Neural progenitor cell (in vitro differentiated cells): ENCODE results near the gene OR6V1.
"Not testable (repeated sequence)": the region's sequence is repeated elsewhere in the genome, so short reads cannot be mapped to it uniquely, and the experiment has no call there.

Source experiments
- EZH2 ChIP-seq: fragments of 200-600 bp; sonication (generic); IDR thresholded peaks from 2 replicates; pipeline ENCODE4 v1.6.1; 2017; ENCODE audit warnings: antibody characterized with exemption, mild to moderate bottlenecking, moderate library complexity
- TF ChIP-seq, protein P1 (sequence below): fragments of 200-600 bp; sonication (generic); IDR thresholded peaks from 2 replicates; pipeline ENCODE4 v1.5.1; 2017; ENCODE audit warnings: antibody characterized with exemption, mild to moderate bottlenecking

- TF ChIP-seq, protein P1, sequence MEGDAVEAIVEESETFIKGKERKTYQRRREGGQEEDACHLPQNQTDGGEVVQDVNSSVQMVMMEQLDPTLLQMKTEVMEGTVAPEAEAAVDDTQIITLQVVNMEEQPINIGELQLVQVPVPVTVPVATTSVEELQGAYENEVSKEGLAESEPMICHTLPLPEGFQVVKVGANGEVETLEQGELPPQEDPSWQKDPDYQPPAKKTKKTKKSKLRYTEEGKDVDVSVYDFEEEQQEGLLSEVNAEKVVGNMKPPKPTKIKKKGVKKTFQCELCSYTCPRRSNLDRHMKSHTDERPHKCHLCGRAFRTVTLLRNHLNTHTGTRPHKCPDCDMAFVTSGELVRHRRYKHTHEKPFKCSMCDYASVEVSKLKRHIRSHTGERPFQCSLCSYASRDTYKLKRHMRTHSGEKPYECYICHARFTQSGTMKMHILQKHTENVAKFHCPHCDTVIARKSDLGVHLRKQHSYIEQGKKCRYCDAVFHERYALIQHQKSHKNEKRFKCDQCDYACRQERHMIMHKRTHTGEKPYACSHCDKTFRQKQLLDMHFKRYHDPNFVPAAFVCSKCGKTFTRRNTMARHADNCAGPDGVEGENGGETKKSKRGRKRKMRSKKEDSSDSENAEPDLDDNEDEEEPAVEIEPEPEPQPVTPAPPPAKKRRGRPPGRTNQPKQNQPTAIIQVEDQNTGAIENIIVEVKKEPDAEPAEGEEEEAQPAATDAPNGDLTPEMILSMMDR = not testable (repeated sequence)
- not testable (repeated sequence) for TF ChIP-seq EZH2
Observed at GRCh38 chr7:143085610-143086009, 33.5 kb downstream of the OR6V1 start.
